AG08396 (cell line): ENCODE data around the gene RNF180.
A peak's percentile ranks its signal among the peaks of the same experiment; 100 is the strongest.
"Not testable (repeated sequence)": the region's sequence is repeated elsewhere in the genome, so short reads cannot be mapped to it uniquely, and the experiment has no call there.

Source experiments
- DNase-seq: peaks from one replicate; pipeline ENCODE4 v3.0.0; 2012; ENCODE audit warnings: low spot score, mixed read lengths

The RNF180 gene

DNA sequence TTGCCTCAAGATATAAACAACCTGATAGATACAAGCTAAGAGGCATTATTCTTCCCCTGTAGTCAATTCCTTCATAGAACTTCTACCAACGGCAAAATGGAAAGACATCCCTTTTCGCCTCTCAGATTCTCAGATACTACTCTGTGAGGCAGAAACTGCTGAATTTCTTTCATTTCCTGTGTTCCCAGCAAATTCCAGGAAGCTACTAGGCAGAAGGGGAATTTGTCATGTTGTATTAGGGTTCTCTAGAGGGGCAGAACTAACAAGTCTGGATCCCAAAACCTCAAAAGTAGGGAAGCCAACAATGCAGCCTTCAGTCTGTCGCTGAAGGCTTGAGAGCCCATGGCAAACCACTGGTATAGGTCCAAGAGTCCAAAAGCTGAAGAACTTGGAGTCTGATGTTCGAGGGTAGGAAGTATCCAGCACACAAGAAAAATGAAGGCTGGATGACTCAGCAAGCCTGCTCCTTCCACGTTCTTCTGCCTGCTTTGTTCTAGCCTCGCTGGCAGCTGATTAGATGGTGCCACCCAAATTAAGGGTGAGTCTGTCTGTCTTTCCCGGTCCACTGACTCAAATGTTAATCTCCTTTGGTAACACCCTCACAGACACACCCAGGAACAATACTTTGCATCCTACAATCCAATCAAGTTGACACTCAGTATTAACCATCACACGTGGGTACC lies 15.2 kb downstream of the RNF180 start:
- DNase-seq, result no peak

GRCh38 chr5:64181440-64181839 lies 15.8 kb downstream of the RNF180 start:
- no peak for DNase-seq

- DNase-seq, result no peak
Observed at GRCh38 chr5:64183956-64184355, 18.3 kb downstream of the RNF180 start.

- DNase-seq, result no peak
Observed at GRCh38 chr5:64184832-64185231, 19.2 kb downstream of the RNF180 start.

DNA sequence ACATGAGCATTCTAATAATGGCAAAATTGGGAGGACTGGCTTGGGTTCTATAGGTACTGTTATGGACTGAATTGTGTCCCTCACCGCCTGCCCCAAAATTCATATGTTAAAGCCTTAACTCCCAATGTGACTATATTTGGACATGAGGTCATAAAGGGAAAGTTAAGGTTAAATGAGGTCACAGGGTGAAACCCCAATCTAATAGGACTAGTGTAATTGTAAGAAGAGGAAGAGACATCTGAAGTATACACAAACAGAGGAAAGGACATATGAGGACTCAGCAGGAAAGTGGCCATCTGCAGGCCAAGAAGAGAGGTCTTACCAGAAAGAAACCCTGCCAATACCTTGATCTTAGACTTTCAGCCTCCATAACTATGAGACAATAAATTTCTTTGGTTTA lies 23.1 kb downstream of the RNF180 start:
- DNase-seq, result no peak

- DNase-seq, result no peak
Observed at GRCh38 chr5:64190562-64191306, 25.1 kb downstream of the RNF180 start.

DNA sequence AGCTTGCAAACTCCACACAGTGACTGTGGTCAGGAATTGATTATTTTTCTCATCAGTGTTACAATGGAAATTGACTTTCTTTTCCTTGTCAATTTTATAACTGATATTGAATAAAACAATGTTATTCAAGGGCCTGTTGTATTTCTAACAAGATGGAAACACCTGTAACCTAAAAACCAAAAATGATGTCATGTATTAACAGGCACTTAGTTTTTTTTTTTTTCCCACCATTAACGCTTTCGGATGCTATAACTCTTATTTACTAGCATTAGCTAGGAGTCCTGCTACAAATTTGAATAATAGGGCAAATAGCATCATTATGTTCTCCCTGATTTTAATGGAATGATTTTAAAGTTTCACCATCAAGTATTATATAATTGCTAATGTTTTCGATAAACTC lies 30.3 kb downstream of the RNF180 start:
- no peak for DNase-seq

DNA sequence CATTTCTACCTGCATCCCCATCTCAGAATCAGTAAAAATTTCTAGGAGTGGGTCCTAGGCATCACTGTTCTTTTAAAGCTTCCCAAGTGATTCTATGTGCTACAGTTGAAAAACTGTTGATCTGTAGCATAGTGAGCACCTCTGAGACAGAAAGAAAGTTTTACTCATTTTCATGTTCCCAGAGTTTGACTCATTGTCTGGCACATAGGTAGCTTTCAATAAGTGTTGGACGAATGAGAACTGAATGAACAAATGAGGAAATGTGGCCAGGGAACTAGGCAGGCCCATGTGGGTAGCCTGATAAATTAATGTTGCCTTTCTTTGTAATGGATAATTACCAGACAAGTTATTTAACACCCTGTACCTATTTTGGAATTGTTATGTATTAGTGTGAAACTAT lies 33.8 kb downstream of the RNF180 start:
- no peak for DNase-seq

- DNase-seq, result no peak
Observed at GRCh38 chr5:64201996-64202395, 36.4 kb downstream of the RNF180 start.

DNA sequence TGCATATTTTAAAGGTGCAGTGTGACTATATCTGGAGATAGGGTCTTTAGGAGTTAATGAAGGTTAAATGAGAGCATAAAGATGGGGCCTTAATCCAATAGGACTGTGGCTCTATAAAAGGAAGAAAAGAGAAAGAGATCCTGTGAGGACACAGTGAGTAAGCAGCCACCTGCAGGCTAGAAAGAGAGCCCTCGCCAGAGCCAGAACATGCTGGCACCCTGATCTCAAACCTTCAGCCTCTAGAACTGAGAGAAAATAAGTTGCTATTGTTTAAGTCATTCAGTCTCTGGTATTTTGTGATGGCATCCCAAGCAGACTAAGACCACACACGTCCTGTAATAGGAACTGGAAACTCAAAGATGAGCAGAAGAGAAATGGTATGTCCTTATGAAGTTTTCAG lies 41.0 kb downstream of the RNF180 start:
- no peak for DNase-seq

GRCh38 chr5:64207978-64208377 lies 42.3 kb downstream of the RNF180 start:
- DNase-seq, result no peak

DNA sequence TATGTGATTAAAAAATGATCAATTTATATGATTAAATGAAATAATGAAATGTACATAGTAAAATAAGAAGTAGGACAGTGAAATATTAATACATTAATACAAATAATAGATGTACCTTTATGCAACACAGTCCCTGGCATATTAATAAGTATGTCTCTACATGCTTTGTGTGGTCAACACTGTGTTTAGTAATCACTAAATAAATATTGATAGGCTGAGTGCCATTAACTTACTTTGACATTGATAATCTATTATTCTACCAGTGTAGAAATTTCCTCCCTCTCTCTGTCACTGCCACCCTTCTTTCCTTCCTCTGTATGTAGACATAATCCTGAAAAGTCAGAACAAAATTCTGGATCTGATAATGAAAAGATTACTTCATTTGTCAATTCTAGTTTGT lies 43.7 kb downstream of the RNF180 start:
- no peak for DNase-seq

- DNase-seq, result peak; percentile 62
Observed at GRCh38 chr5:64210866-64211265, 45.2 kb downstream of the RNF180 start.

DNA sequence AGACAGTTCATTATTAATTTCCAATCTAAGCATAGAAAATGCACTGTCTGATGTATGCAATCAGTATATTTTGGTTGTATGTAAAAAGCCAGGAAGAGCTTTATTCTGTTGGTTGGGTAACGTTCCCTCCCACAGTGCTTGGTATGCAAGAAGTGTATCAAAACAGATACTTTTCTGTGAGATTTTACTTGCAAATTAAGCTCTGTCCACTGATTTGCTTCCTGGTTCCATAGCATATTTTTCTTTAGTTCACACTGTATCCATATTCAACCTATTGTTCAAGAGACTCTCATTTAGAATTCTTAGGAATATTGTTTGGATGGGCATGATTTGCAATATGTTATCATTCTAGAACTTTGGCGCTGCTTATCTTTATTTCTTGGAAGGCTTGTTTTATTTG lies 47.4 kb downstream of the RNF180 start:
- DNase-seq, result no peak

DNA sequence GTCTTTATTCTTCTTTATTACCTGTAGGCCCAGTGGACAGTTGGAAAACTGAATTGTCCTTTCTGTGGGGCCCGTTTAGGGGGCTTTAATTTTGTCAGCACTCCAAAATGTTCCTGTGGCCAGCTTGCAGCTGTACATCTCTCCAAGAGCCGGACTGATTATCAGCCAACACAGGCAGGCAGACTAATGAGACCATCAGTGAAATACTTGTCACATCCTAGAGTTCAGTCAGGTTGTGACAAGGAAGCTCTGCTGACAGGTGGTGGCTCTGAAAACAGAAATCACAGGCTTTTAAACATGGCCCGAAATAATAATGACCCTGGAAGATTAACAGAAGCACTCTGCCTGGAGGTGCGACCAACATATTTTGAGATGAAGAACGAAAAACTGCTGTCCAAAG lies 47.9 kb downstream of the RNF180 start:
- DNase-seq, result no peak

DNA sequence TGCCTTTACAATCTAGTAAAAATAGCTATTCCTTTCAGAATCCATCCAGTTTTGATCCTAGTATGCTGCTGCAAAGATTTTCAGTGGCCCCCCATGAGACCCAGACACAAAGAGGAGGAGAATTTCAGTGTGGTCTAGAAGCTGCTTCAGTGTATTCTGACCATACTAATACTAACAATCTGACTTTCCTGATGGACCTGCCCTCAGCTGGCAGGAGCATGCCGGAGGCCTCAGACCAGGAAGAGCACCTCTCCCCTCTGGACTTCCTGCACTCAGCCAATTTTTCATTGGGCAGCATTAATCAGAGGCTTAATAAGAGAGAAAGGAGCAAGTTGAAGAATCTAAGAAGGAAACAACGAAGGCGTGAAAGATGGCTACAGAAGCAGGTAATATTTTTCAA lies 48.5 kb downstream of the RNF180 start:
- no peak for DNase-seq

DNA sequence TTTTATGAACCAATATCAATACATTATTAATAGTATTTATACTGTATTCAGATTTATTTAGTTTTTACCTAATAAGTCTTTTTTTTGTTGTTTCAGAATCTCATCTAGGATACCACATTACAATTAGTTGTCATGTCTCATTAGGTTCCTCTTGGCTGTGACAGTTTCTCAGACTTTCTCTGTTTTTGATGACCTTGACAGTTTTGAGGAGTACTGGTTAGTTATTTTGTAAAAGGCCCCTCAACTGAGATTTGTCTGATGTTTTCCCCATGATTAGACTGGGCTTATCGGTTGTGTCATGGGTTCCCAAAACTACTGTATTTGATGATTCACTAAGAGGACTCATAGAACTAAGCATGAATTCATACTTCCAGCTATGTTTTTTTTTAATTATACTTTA lies 56.3 kb downstream of the RNF180 start:
- no peak for DNase-seq

GRCh38 chr5:64225286-64225981 lies 59.8 kb downstream of the RNF180 start:
- DNase-seq, result not testable (repeated sequence)

- not testable (repeated sequence) for DNase-seq
Observed at GRCh38 chr5:64227131-64227537, 61.5 kb downstream of the RNF180 start.

DNA sequence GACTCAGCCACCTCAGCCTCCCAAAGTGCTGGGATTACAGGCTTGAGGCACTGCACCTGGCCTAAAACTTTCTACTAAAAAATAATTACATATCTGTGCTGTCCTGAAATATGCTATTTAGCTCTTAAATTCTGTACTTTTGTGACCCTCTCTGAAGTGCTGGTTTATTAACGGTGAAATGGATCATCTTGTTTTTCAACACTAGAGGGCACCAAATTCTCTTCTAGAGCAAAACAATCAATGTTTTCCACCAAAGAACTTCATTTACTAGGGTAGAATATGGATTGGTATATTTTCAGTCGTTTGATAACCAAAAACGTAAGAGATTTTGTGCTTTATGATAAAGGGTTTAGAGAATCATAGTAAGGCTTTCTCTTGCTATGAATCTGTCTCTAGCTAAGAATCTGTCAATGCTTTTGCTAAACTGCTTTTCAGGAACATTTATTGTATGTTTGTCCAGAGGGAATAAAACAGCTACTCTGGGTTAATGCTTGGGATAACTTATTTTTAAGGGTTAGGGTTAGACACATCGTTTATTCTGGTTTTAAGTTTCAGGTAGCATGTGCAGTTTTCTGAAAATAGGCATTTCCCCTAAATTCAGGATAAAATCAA lies 63.6 kb downstream of the RNF180 start:
- DNase-seq, result peak; percentile 68

GRCh38 chr5:64260756-64261155 lies 95.1 kb downstream of the RNF180 start:
- no peak for DNase-seq

DNA sequence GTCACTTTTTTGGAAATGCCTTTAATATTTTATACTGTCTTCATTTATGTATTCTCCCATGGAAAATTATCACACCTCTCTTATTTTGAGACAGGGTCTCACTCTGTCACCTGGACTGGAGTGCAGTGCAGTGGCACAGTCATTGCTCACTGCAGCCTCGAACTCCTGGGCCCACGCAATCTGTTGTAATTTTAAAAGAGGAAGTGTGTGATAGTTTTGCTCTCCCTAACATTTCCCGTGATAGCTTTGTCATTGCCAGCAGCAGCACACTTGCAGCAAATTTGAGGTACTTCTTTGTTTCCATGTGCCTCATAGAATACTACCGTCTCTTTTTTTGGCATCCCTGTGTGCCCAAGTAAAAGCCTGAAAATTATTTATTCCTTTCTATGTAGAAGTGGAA lies 103.5 kb downstream of the RNF180 start:
- DNase-seq, result no peak

GRCh38 chr5:64273276-64273675 lies 107.6 kb downstream of the RNF180 start:
- DNase-seq, result no peak
